Body of pancreas (tissue), 4 donors: ENCODE measurements around the gene HIVEP2.

Source experiments
- CTCF ChIP-seq, 7 experiments: fragments of 450-650 bp in 4 of 7; fragments of 200-600 bp in 3 of 7; sonication (generic) in 3 of 7; IDR thresholded peaks; one replicate each; pipeline ENCODE4 v1.5.1; 2016 to 2019; ENCODE audit warnings: antibody characterized with exemption in 7 of 7
- POLR2A ChIP-seq, 3 donors: fragments of 450-650 bp; IDR thresholded peaks; one replicate each; pipeline ENCODE4 v1.6.1; 2016; ENCODE audit warnings: antibody characterized with exemption in 3 of 3, mild to moderate bottlenecking in 2 of 3

- TF ChIP-seq CTCF (IDR thresholded peaks at IDR 0.05): no peak
- no peak for TF ChIP-seq POLR2A (IDR thresholded peaks at IDR 0.05)
Measured at GRCh38 chr6:142887517-142887916, 57.5 kb downstream of the HIVEP2 start.
